Measurements from ENCODE around the gene TNF. TPM values are rescaled to one million over a fixed set of nuclear protein-coding genes. Genes with fewer than 3 reads are reported as not detected.

Gene TNF
- total and polyA plus RNA-seq, 2 of the 13 experiments (the other 11 are each of a cell fraction or from before 2014, with no cell fraction given): not detected

- 0 out of 2 replicates have a peak, but pooled peaks have one; percentile 14 for TF ChIP-seq SKIL (CRISPR knock-in tag; IDR thresholded peaks at IDR 0.05; ENCODE audit: borderline replicate concordance)
- TF ChIP-seq ZNF607 (CRISPR knock-in tag; IDR thresholded peaks at IDR 0.05; ENCODE audit: borderline replicate concordance): no peak
- TF ChIP-seq ZNF136 (CRISPR knock-in tag; IDR thresholded peaks at IDR 0.05; ENCODE audit: low read depth): no peak
- TF ChIP-seq, protein P1, sequence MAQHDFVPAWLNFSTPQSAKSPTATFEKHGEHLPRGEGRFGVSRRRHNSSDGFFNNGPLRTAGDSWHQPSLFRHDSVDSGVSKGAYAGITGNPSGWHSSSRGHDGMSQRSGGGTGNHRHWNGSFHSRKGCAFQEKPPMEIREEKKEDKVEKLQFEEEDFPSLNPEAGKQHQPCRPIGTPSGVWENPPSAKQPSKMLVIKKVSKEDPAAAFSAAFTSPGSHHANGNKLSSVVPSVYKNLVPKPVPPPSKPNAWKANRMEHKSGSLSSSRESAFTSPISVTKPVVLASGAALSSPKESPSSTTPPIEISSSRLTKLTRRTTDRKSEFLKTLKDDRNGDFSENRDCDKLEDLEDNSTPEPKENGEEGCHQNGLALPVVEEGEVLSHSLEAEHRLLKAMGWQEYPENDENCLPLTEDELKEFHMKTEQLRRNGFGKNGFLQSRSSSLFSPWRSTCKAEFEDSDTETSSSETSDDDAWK (CRISPR knock-in tag; IDR thresholded peaks at IDR 0.05): no peak
- TF ChIP-seq ZNF75D (CRISPR knock-in tag; IDR thresholded peaks at IDR 0.05; ENCODE audit: borderline replicate concordance): no peak
- no peak for TF ChIP-seq ARID3A (IDR thresholded peaks at IDR 0.05; ENCODE audit: low read depth, low read length)
- TF ChIP-seq, protein P2, sequence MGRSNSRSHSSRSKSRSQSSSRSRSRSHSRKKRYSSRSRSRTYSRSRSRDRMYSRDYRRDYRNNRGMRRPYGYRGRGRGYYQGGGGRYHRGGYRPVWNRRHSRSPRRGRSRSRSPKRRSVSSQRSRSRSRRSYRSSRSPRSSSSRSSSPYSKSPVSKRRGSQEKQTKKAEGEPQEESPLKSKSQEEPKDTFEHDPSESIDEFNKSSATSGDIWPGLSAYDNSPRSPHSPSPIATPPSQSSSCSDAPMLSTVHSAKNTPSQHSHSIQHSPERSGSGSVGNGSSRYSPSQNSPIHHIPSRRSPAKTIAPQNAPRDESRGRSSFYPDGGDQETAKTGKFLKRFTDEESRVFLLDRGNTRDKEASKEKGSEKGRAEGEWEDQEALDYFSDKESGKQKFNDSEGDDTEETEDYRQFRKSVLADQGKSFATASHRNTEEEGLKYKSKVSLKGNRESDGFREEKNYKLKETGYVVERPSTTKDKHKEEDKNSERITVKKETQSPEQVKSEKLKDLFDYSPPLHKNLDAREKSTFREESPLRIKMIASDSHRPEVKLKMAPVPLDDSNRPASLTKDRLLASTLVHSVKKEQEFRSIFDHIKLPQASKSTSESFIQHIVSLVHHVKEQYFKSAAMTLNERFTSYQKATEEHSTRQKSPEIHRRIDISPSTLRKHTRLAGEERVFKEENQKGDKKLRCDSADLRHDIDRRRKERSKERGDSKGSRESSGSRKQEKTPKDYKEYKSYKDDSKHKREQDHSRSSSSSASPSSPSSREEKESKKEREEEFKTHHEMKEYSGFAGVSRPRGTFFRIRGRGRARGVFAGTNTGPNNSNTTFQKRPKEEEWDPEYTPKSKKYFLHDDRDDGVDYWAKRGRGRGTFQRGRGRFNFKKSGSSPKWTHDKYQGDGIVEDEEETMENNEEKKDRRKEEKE (IDR thresholded peaks at IDR 0.05): no peak
- TF ChIP-seq ZFAT (CRISPR knock-in tag; conservative IDR thresholded peaks at IDR 0.05): no peak
- TF ChIP-seq HMG20B (CRISPR knock-in tag; conservative IDR thresholded peaks at IDR 0.05): peak; percentile 62; the same call in 1 of the 2 replicates
- TF ChIP-seq, protein P3, sequence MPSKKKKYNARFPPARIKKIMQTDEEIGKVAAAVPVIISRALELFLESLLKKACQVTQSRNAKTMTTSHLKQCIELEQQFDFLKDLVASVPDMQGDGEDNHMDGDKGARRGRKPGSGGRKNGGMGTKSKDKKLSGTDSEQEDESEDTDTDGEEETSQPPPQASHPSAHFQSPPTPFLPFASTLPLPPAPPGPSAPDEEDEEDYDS (CRISPR knock-in tag; IDR thresholded peaks at IDR 0.05): peak; percentile 65
- peak; percentile 81 for TF ChIP-seq THAP9 (CRISPR knock-in tag; IDR thresholded peaks at IDR 0.05; ENCODE audit: borderline replicate concordance)
- TF ChIP-seq PPARG (CRISPR knock-in tag; conservative IDR thresholded peaks at IDR 0.05): peak; percentile 60; the same call in 1 of the 2 replicates
- peak; percentile 33; the same call in 1 of the 2 replicates for TF ChIP-seq ZNF598 (CRISPR knock-in tag; IDR thresholded peaks at IDR 0.05; ENCODE audit: borderline replicate concordance)
- TF ChIP-seq, protein P4, sequence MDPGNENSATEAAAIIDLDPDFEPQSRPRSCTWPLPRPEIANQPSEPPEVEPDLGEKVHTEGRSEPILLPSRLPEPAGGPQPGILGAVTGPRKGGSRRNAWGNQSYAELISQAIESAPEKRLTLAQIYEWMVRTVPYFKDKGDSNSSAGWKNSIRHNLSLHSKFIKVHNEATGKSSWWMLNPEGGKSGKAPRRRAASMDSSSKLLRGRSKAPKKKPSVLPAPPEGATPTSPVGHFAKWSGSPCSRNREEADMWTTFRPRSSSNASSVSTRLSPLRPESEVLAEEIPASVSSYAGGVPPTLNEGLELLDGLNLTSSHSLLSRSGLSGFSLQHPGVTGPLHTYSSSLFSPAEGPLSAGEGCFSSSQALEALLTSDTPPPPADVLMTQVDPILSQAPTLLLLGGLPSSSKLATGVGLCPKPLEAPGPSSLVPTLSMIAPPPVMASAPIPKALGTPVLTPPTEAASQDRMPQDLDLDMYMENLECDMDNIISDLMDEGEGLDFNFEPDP (CRISPR knock-in tag; conservative IDR thresholded peaks at IDR 0.05): 0 out of 2 replicates have a peak, but pooled peaks have one; percentile 87
Measured at GRCh38 chr6:31580807-31581433, 5.6 kb downstream of the TNF start (continued).
